ENCODE results near the gene GNPDA2. TPM values are rescaled to one million over a fixed set of nuclear protein-coding genes. Genes with fewer than 3 reads are reported as not detected.
"Not testable (repeated sequence)": the region's sequence is repeated elsewhere in the genome, so short reads cannot be mapped to it uniquely, and the experiment has no call there.

The GNPDA2 gene
- 20.4 TPM for polyA plus RNA-seq

DNA sequence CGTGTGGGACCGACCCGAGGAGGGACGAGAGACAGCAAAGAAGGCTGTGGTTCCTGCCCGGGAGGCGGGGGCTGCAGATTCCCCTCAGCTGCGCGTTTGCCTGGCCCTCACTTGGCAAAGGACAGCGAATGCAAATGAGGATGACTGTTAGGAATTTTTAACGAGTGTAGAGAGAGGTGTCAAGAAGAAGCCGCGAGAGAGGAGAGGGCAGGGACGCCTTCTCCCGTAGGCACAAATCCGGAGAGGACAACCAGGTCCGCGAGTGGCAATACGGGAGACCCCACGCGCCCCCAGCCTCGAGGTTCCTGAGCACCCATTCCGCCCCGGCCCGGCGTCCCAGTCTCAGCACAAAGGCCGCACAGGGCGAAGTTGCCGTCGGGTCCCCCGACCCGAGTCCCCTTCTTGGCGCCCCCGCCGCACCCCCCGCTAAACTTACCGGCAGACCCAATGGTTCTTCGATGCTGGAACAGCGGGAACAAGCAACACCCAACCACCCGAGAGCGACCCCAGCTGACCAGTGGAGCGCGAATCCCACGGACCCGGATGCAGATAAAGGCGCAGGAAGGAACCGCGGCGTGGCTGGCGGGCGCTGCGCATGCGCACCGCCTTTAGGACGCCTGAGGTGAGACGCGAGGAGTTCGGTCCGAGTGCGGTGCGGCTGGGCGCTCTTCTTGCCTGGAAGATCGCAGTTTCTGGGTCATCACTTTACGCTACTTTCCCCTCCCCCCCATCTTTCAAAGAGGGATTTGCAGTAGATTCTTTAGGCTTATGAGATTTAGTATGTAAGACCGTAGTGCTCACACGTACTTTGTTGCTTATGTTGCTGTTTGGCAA is at the start of gene GNPDA2:
Gene GNPDA2 (minus strand): TSS at position 519 of the 834 bp plus-strand sequence. CDS start 4,349 bp downstream, outside the sequence.
- Mint-ChIP-seq H3K27ac (peak within 1 kb of the TSS; percentile 80 to 94 (median 82)), H3K9me3 (no peaks in the 10 kb centered on the region), H3K27me3 (no peaks in the 10 kb centered on the region), H3K4me1 (peaks cover 23 to 30% (median 29%) of the 10 kb centered on the region in 3 donors), H3K36me3 (no peaks in the 10 kb centered on the region), H3K4me3 (peak within 1 kb of the TSS; percentile 92 to 95 (median 94))

GRCh38 chr4:44772340-44772739 is 46.0 kb upstream of the GNPDA2 start:
- no peak overlapping the region for H3K27ac Mint-ChIP-seq
- peaks cover 4 to 9% (median 8%) of the 10 kb centered on the region in 3 donors for H3K9me3 Mint-ChIP-seq
- peaks cover 0 to 1% (median 0%) of the 10 kb centered on the region in 3 donors for H3K4me1 Mint-ChIP-seq
- H3K27me3 Mint-ChIP-seq: no peaks in the 10 kb centered on the region
- no peak overlapping the region for H3K4me3 Mint-ChIP-seq
- no peaks in the 10 kb centered on the region for H3K36me3 Mint-ChIP-seq

DNA sequence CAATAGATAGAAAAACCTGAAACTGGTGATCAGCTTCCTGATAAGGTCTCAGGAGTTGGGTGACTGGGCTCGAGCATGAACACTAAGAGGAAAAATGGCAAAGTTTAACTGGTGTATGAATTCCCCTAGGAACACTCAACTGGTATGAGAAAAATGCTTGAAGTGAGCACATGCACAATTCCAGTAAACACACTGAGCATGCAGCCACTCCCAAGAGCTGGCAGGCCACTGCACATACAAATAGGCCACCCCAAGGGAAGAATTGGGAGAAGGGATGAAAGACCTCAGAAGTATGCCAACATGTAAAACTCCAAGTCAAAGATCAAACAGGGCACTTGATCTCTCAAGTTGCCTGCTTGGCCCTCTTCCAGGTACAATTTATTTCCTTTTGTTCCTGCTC is 45.4 kb upstream of the GNPDA2 start:
- H3K9me3 Mint-ChIP-seq: peaks cover 4 to 9% (median 8%) of the 10 kb centered on the region in 3 donors
- no peak overlapping the region for H3K4me3 Mint-ChIP-seq
- H3K4me1 Mint-ChIP-seq: peaks cover 0 to 1% (median 0%) of the 10 kb centered on the region in 3 donors
- H3K27ac Mint-ChIP-seq: no peak overlapping the region
- H3K36me3 Mint-ChIP-seq: no peaks in the 10 kb centered on the region
- no peaks in the 10 kb centered on the region for H3K27me3 Mint-ChIP-seq

DNA sequence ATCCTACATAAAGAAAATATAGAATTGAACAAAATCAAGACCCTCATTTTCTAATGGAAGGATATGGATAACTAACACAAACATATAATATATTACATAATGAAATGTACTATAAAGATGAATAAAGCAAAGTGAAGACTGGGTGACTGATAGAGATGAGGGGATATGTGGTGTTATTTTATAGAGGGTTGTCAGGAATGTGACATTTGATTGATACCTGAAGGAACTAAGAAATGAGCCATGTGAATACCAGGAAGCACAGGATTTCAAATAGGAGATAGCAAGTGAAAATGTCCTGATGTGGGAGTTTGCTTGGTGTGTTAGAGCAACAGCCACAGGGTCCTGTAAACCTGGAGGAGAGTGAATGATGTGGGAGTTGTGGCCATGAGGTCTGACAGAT is 40.1 kb upstream of the GNPDA2 start:
- Mint-ChIP-seq H3K4me3 (no peak overlapping the region), H3K9me3 (peaks cover 0 to 1% (median 0%) of the 10 kb centered on the region in 3 donors), H3K27me3 (no peaks in the 10 kb centered on the region), H3K4me1 (peaks cover 0 to 1% (median 0%) of the 10 kb centered on the region in 3 donors), H3K27ac (no peak overlapping the region), H3K36me3 (no peaks in the 10 kb centered on the region)

DNA sequence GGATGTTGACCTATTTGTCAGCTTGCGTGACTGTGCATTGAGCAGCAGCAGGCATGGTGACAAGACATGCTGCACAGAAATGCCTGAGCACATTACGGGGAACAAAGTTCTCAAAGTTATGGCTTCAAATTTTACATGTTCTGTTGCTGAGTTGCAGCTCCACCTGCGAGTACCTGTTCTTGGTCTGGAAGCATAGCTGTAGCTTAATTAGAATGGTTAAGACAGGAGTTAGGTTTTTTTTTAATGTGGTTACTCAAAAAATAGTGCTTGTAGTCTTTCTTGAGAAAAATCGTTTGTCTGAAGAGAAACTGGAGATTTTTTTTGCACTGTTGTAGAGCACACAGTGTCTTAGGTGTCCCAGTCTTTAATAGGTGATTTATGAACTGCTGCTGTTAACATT is 38.8 kb upstream of the GNPDA2 start:
- Mint-ChIP-seq H3K27me3 (peaks cover 6% of the 10 kb centered on the region), H3K36me3 (no peaks in the 10 kb centered on the region)

DNA sequence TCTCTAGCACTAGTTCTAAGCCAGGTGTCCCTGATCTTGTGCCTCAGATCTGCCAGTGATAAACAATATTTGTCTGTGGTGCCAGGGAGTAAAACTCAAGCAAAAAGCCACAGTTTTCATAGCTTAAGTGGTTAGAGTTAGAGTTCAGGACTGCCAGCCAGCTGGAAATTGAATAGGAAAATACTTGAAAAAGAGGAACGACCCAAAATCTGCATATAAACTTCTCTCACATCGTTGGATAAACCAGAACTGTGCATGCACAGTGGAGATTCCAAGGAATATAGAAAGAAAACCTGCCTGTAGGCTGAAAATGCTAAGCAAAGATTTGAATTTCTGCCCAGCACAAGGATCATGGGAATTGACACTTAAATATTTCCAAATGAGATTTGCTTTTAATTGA is 35.0 kb upstream of the GNPDA2 start:
- no peaks in the 10 kb centered on the region for H3K36me3 Mint-ChIP-seq
- H3K27ac Mint-ChIP-seq: no peak overlapping the region
- H3K27me3 Mint-ChIP-seq: peaks cover 6% of the 10 kb centered on the region

More for the DNA sequence above, 38.8 kb upstream of the GNPDA2 start:
- Mint-ChIP-seq H3K4me3 (no peak overlapping the region), H3K4me1 (peaks cover 0 to 1% (median 0%) of the 10 kb centered on the region in 3 donors), H3K27ac (no peak overlapping the region), H3K9me3 (peaks cover 0 to 1% (median 0%) of the 10 kb centered on the region in 3 donors)

DNA sequence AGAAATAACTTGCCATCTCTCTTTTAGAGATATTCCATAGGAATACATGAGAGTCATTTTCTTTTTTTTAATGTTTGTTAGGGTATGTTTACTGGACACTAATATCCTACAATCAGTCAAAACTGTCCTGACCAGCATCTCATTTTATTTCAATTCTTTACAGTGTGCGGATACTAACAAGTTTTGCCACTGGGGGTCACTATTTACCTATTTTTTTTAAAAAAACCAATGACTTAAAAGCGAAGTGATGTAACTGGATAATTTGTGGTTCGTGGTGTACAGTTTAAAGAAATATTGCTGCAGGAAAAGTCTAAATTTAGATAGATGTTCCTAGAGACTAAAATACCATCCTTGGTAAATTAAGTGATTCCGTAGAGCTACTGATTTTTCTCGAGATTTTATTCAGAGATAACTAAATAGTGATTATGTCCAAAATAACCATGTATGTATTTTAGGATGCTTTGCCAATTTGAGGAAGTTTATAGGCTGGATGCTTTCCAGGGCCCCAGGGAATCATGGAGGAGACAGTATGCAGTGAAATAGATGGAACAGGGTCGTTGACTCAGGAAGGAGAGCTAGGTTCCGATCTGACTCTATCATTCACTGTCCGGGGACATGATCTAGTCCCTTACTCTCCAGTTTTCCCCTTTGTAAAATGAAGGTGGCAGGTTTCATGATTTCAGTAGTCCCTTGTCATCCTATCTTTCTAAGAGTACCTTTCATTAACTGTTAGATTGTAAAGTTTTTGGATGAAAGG is 34.0 kb upstream of the GNPDA2 start:
- H3K27ac Mint-ChIP-seq: no peak overlapping the region
- no peaks in the 10 kb centered on the region for H3K36me3 Mint-ChIP-seq
- peaks cover 8% of the 10 kb centered on the region for H3K27me3 Mint-ChIP-seq
- H3K9me3 Mint-ChIP-seq: no peaks in the 10 kb centered on the region
- H3K4me1 Mint-ChIP-seq: no peaks in the 10 kb centered on the region
- H3K4me3 Mint-ChIP-seq: no peak overlapping the region

More for the DNA sequence above, 35.0 kb upstream of the GNPDA2 start:
- Mint-ChIP-seq H3K9me3 (no peaks in the 10 kb centered on the region), H3K4me1 (no peaks in the 10 kb centered on the region), H3K4me3 (no peak overlapping the region)

- H3K4me3 Mint-ChIP-seq: no peak overlapping the region
- no peaks in the 10 kb centered on the region for H3K9me3 Mint-ChIP-seq
- H3K4me1 Mint-ChIP-seq: no peaks in the 10 kb centered on the region
- no peaks in the 10 kb centered on the region for H3K36me3 Mint-ChIP-seq
- peaks cover 9% of the 10 kb centered on the region for H3K27me3 Mint-ChIP-seq
- H3K27ac Mint-ChIP-seq: no peak overlapping the region
Measured at GRCh38 chr4:44756559-44756958, 30.2 kb upstream of the GNPDA2 start.

DNA sequence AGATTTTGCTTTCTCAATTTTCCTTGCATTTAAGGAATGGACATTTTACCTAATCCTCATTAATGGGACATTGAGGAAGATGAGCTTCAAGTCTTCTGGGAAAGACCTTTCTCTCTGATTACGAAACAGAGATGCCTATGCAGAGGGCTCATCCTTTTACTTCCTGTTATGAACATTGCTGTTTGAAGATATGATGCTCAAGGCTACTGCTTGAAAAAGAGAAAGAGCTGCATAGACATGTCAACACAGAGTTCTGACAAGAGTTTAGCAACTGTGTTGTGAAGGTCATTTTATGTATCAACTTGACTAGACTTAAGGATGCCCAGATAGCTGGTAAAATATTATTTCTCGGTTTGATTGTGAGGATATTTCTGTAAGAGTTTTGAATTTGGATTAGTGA is 13.8 kb upstream of the GNPDA2 start:
- Mint-ChIP-seq H3K4me3 (no peak overlapping the region), H3K36me3 (peaks cover 2% of the 10 kb centered on the region), H3K4me1 (peaks cover 4 to 10% (median 6%) of the 10 kb centered on the region in 3 donors), H3K27ac (no peak overlapping the region), H3K27me3 (peaks cover 3% of the 10 kb centered on the region), H3K9me3 (peaks cover 0 to 3% (median 3%) of the 10 kb centered on the region in 3 donors)

DNA sequence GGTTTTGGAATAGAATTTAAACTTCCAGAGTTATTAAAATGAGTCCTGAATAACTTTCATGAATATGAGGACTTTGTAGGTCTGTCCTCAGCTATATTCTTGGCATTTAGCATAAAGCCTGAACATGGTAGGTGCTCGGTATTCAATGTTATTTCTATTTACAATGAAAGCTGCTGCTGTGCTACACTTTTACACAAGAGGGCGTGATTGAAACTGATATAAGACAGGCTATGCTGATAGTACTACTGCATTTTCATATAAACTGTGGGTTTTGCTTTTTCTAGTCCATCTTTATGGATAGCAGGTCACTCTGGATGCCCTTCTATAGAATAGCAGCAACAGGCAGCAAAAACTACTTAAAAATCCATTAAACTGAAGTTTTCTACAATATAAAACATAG is 12.3 kb upstream of the GNPDA2 start:
- Mint-ChIP-seq H3K4me1 (peaks cover 4 to 10% (median 6%) of the 10 kb centered on the region in 3 donors), H3K27me3 (peaks cover 4% of the 10 kb centered on the region), H3K27ac (no peak overlapping the region), H3K36me3 (peaks cover 2% of the 10 kb centered on the region), H3K4me3 (no peak overlapping the region), H3K9me3 (peaks cover 0 to 3% (median 3%) of the 10 kb centered on the region in 3 donors)

DNA sequence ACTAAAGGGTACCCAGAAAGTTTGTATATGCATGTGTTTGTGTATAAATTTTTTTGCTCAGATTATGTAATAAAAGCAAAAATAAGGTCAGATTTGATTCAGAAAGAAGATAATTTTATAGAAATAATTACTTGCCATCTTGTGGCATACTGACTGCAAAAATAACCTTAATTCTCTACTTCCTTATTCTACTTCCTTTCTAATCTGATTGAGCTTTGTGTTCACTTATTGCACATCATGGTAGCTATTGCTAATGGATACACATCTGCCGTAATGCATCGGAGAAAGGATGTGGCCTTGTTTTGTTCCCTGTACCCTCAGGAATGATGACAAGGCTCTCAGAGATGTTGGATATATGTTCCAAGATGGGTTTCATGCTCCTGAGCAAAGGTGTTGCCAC is 10.5 kb upstream of the GNPDA2 start:
- Mint-ChIP-seq H3K27me3 (peaks cover 4% of the 10 kb centered on the region), H3K9me3 (peaks cover 0 to 3% (median 3%) of the 10 kb centered on the region in 3 donors), H3K4me3 (peak overlapping the region in 1 of 4 donors; percentile 69), H3K36me3 (peaks cover 2% of the 10 kb centered on the region), H3K27ac (peak overlapping the region in 1 of 3 donors; percentile 20), H3K4me1 (peaks cover 4 to 10% (median 6%) of the 10 kb centered on the region in 3 donors)

GRCh38 chr4:44728694-44729093 is 2.3 kb upstream of the GNPDA2 start:
- H3K27ac Mint-ChIP-seq, H3K27me3 Mint-ChIP-seq, H3K36me3 Mint-ChIP-seq, H3K9me3 Mint-ChIP-seq: not testable (repeated sequence)
- Mint-ChIP-seq H3K4me1 (peaks cover 12 to 22% (median 20%) of the 10 kb centered on the region in 3 donors), H3K4me3 (peak overlapping the region in 3 of 4 donors; percentile 15 to 27 (median 19))

GRCh38 chr4:44727471-44727870 is 1.1 kb upstream of the GNPDA2 start:
- peaks cover 1% of the 10 kb centered on the region for H3K27me3 Mint-ChIP-seq
- no peaks in the 10 kb centered on the region for H3K9me3 Mint-ChIP-seq
- peak overlapping the region in 1 of 3 donors; percentile 3 for H3K27ac Mint-ChIP-seq
- H3K4me3 Mint-ChIP-seq: peak overlapping the region; percentile 68 to 95 (median 93)
- no peaks in the 10 kb centered on the region for H3K36me3 Mint-ChIP-seq
- peaks cover 19 to 30% (median 24%) of the 10 kb centered on the region in 3 donors for H3K4me1 Mint-ChIP-seq

DNA sequence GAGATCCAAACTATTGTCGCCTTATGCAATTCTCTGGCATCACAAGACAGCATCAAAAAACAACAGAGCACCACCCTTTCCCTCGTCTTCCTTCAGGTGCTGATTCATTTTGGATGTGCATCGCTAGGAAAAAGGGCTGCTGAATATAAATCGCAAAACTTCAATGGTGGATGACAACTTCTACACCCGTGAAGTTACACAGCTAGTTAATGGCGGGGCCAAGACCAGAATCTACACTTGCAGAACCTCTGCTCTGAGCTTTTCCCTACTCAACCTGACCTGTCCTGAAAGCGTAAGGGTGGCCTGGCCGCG is 674 bp downstream of the GNPDA2 start:
- peak overlapping the region; percentile 92 to 95 (median 94) for H3K4me3 Mint-ChIP-seq
- H3K9me3 Mint-ChIP-seq: no peaks in the 10 kb centered on the region
- H3K36me3 Mint-ChIP-seq: no peaks in the 10 kb centered on the region
- H3K27me3 Mint-ChIP-seq: no peaks in the 10 kb centered on the region
- peak overlapping the region; percentile 80 to 94 (median 82) for H3K27ac Mint-ChIP-seq
- H3K4me1 Mint-ChIP-seq: peaks cover 28 to 34% (median 34%) of the 10 kb centered on the region in 3 donors

DNA sequence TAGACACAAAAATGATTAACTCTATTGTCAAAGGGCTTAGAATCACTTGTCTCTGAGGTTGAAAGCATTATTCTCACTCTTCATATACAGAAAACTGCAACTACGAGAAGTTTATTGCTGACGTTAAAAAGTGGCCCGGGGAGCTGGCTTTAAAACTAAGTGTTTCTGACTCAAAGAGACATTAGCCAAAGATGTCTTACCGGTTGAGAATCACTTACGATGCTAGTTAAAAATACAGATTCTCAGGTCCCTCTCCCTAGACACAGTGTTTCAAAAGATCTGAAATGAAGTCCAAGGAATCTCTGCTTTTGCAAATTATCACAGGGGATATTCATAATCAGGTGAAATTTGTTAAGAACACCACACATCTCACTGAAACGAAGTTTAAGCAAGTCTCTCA is 1.2 kb downstream of the GNPDA2 start:
- Mint-ChIP-seq H3K27me3 (no peaks in the 10 kb centered on the region), H3K27ac (peak overlapping the region; percentile 33 to 82 (median 80)), H3K4me1 (peaks cover 28 to 37% (median 36%) of the 10 kb centered on the region in 3 donors), H3K9me3 (no peaks in the 10 kb centered on the region), H3K36me3 (no peaks in the 10 kb centered on the region), H3K4me3 (peak overlapping the region; percentile 92 to 95 (median 94))
